ENCODE data around the gene RAD51B.
"Not testable (repeated sequence)": the region's sequence is repeated elsewhere in the genome, so short reads cannot be mapped to it uniquely, and the experiment has no call there.

RAD51B gene

GRCh38 chr14:67957946-67958345 is 138.4 kb downstream of the RAD51B start:
- TF ChIP-seq POLR2AphosphoS5 (IDR thresholded peaks at IDR 0.05; ENCODE audit: low read depth, low read length) (no peak), TAF1 (IDR thresholded peaks at IDR 0.05; ENCODE audit: borderline replicate concordance, low read depth, low read length) (no peak), POLR2A (IDR thresholded peaks at IDR 0.05; ENCODE audit: low read depth, low read length) (no peak)
- DNase-seq (ENCODE audit: insufficient read length) (no peak), FAIRE-seq (no peak)

DNA sequence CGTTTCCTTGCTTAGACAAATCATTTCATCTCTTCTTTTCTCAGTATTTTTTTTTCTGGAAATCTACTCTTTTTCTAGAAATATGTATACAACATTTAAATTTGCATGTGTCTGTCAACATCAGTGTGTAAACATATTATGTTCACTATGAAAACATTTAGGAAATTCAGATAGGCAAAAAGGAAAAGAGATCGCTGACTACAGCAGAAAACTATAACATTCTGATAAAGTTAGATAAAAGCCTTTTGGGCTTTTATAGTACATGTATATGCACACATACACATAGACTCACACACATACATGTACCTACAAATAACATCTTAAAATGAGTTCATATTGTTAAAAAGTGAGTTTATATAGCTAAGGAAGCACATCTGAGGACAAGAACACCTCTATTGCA is 142.1 kb downstream of the RAD51B start:
- FAIRE-seq (no peak), DNase-seq (ENCODE audit: insufficient read length) (no peak)
- TF ChIP-seq POLR2A (IDR thresholded peaks at IDR 0.05; ENCODE audit: low read depth, low read length) (no peak), POLR2AphosphoS5 (IDR thresholded peaks at IDR 0.05; ENCODE audit: low read depth, low read length) (no peak), TAF1 (IDR thresholded peaks at IDR 0.05; ENCODE audit: borderline replicate concordance, low read depth, low read length) (no peak)

- TF ChIP-seq POLR2AphosphoS5 (IDR thresholded peaks at IDR 0.05; ENCODE audit: low read depth, low read length) (no peak), POLR2A (IDR thresholded peaks at IDR 0.05; ENCODE audit: low read depth, low read length) (no peak), TAF1 (IDR thresholded peaks at IDR 0.05; ENCODE audit: borderline replicate concordance, low read depth, low read length) (no peak)
- FAIRE-seq = peak; percentile 90
- peak; percentile 2 for DNase-seq (ENCODE audit: insufficient read length)
Observed at GRCh38 chr14:67962215-67962644, 142.7 kb downstream of the RAD51B start.

DNA sequence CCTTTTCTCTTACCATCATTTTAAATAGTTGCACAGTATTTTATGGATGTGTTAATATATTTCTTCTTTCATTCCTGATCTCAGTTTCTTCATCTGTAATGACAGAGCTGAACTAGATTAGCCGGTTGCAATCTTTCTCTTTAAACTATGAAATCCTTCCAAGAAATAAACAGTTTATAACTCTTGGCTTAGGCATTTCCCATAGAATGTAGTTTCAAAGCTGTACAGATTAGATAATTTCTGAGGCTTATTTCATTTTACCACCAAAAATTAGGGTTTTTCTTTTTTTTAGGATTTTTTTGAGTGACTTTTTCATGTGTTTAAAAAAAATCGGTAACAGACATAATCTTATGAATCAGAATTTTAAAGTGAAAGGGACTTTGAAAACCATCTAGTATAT is 144.0 kb downstream of the RAD51B start:
- FAIRE-seq = no peak
- TF ChIP-seq TAF1 (IDR thresholded peaks at IDR 0.05; ENCODE audit: borderline replicate concordance, low read depth, low read length) (no peak), POLR2A (IDR thresholded peaks at IDR 0.05; ENCODE audit: low read depth, low read length) (no peak), POLR2AphosphoS5 (IDR thresholded peaks at IDR 0.05; ENCODE audit: low read depth, low read length) (no peak)

DNA sequence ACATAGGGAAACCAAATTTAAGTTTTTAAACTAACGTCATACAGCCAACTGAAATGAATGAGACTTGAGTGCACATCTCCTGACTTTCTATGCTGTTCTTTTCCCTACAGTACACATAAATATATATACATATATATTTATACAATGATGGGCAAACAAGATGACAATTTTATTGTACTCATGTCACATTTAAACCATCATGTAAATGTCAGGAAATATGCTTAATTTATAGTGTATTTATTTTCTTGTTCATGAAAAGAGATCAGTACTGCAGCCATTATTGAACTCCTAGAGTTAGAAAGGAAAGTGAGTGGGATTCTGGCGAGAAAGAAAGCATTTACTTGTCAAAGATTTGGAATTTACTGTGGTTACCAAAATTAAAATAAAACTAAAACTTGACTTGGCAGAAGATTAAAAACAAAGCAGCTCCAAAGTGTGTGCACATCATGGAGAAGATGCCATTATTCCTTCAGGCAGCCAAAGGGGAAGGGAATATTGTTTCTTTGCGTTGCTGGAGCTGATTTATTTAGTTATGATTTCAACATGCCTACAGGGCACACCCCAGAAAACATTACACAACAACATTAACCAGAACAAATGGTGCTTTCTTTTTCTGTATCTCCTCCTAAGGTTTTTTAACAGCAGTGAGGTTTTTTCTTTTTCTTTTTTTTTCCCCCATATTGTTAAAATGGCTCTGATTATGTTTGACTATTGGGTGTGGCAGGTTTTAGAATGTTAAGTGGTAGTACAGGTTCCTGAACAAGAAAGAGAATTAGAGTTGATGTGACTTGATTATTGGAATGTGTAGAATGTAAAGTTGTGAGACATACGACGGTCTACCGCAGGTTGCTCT is 144.6 kb downstream of the RAD51B start:
- FAIRE-seq (no peak), DNase-seq (ENCODE audit: insufficient read length) (no peak)
- TF ChIP-seq TAF1 (IDR thresholded peaks at IDR 0.05; ENCODE audit: borderline replicate concordance, low read depth, low read length) = no peak
- TF ChIP-seq POLR2A (IDR thresholded peaks at IDR 0.05; ENCODE audit: low read depth, low read length) = no peak
- no peak for TF ChIP-seq POLR2AphosphoS5 (IDR thresholded peaks at IDR 0.05; ENCODE audit: low read depth, low read length)

More for the DNA sequence above, 144.0 kb downstream of the RAD51B start:
- DNase-seq (ENCODE audit: insufficient read length) = no peak

- no peak for FAIRE-seq
- no peak for DNase-seq (ENCODE audit: insufficient read length)
- TF ChIP-seq TAF1 (IDR thresholded peaks at IDR 0.05; ENCODE audit: borderline replicate concordance, low read depth, low read length) = no peak
- TF ChIP-seq POLR2A (IDR thresholded peaks at IDR 0.05; ENCODE audit: low read depth, low read length) = no peak
- TF ChIP-seq POLR2AphosphoS5 (IDR thresholded peaks at IDR 0.05; ENCODE audit: low read depth, low read length) = no peak
Observed at GRCh38 chr14:67965696-67966095, 146.1 kb downstream of the RAD51B start.

GRCh38 chr14:67967206-67967605 is 147.6 kb downstream of the RAD51B start:
- FAIRE-seq (no peak), DNase-seq (ENCODE audit: insufficient read length) (no peak)
- TF ChIP-seq POLR2AphosphoS5 (IDR thresholded peaks at IDR 0.05; ENCODE audit: low read depth, low read length) (no peak), TAF1 (IDR thresholded peaks at IDR 0.05; ENCODE audit: borderline replicate concordance, low read depth, low read length) (no peak), POLR2A (IDR thresholded peaks at IDR 0.05; ENCODE audit: low read depth, low read length) (no peak)

DNA sequence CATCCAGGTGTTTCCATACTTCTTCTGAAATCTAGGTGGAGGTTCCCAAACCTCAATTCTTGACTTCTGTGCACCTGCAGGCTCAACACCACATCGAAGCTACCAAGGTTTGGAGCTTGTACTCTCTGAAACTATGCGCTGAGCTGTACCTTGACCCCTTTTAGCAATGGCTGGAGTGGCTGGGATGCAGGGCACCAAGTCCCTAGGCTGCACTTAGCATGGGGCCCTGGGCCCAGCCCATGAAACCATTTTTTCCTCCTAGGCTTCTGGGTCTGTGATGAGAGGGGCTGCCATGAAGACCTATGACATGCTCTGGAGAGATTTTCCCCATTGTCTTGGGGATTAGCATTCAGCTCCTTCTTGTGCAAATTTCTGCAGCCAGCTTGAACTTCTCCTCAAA is 148.4 kb downstream of the RAD51B start:
- FAIRE-seq = not testable (repeated sequence)

GRCh38 chr14:67970923-67971322 is 151.3 kb downstream of the RAD51B start:
- FAIRE-seq (no peak), DNase-seq (ENCODE audit: insufficient read length) (no peak)
- no peak for TF ChIP-seq POLR2AphosphoS5 (IDR thresholded peaks at IDR 0.05; ENCODE audit: low read depth, low read length)

More for the DNA sequence above, 148.4 kb downstream of the RAD51B start:
- not testable (repeated sequence) for DNase-seq (ENCODE audit: insufficient read length)

GRCh38 chr14:67971627-67972625 is 152.3 kb downstream of the RAD51B start:
- FAIRE-seq (no peak), DNase-seq (ENCODE audit: insufficient read length) (no peak)
- TF ChIP-seq POLR2A (IDR thresholded peaks at IDR 0.05; ENCODE audit: low read depth, low read length) = no peak
- no peak for TF ChIP-seq POLR2AphosphoS5 (IDR thresholded peaks at IDR 0.05; ENCODE audit: low read depth, low read length)
- TF ChIP-seq TAF1 (IDR thresholded peaks at IDR 0.05; ENCODE audit: borderline replicate concordance, low read depth, low read length) = no peak

- DNase-seq (ENCODE audit: insufficient read length) (no peak), FAIRE-seq (no peak)
- no peak for TF ChIP-seq POLR2A (IDR thresholded peaks at IDR 0.05; ENCODE audit: low read depth, low read length)
- no peak for TF ChIP-seq POLR2AphosphoS5 (IDR thresholded peaks at IDR 0.05; ENCODE audit: low read depth, low read length)
- no peak for TF ChIP-seq TAF1 (IDR thresholded peaks at IDR 0.05; ENCODE audit: borderline replicate concordance, low read depth, low read length)
Observed at GRCh38 chr14:67973436-67973835, 153.9 kb downstream of the RAD51B start.

Measured in GM12892 (cell line).